Neural crest cell (in vitro differentiated cells): ENCODE results near the gene SPC24. TPM values are rescaled to one million over a fixed set of nuclear protein-coding genes. Genes with fewer than 3 reads are reported as not detected.
"Not testable (repeated sequence)": the region's sequence is repeated elsewhere in the genome, so short reads cannot be mapped to it uniquely, and the experiment has no call there.

Source experiments
- DNase-seq: peaks from one replicate; pipeline ENCODE4 v3.0.0; 2021; ENCODE audit warnings: low read depth, mixed read lengths, low spot score
- H3K27ac Mint-ChIP-seq: one replicate; pipeline ENCODE4 v1.8.0; 2021; ENCODE audit warnings: mild to moderate bottlenecking, mixed read lengths; ENCODE audit not compliant: unreplicated experiment
- H3K27me3 Mint-ChIP-seq: 2 replicates; pipeline ENCODE4 v1.8.0; 2021; ENCODE audit warnings: low read depth, mild to moderate bottlenecking, mixed read lengths
- H3K36me3 Mint-ChIP-seq: 2 replicates; pipeline ENCODE4 v1.8.0; 2021; ENCODE audit warnings: low read depth, mild to moderate bottlenecking, mixed read lengths
- H3K4me1 Mint-ChIP-seq: 2 replicates; pipeline ENCODE4 v1.8.0; 2021; ENCODE audit warnings: mixed read lengths
- H3K4me3 Mint-ChIP-seq: one replicate; pipeline ENCODE4 v1.8.0; 2021; ENCODE audit warnings: mild to moderate bottlenecking, mixed read lengths
- H3K9me3 Mint-ChIP-seq: 2 replicates; pipeline ENCODE4 v1.8.0; 2021; ENCODE audit warnings: mixed read lengths
- total RNA-seq: library from RNA; stranded (reverse); gene quantifications from 2 replicates; pipeline ENCODE4 v1.2.1, GENCODE V29; 2021
- TF ChIP-seq, protein P1 (sequence below): fragments of 200-600 bp; sonication (generic); conservative IDR thresholded peaks from 2 replicates; pipeline ENCODE4 v1.5.0; 2021; ENCODE audit warnings: antibody characterized with exemption, mild to moderate bottlenecking

Gene SPC24
- total RNA-seq, 1 donor from 2014 or later = 67.0 TPM

DNA sequence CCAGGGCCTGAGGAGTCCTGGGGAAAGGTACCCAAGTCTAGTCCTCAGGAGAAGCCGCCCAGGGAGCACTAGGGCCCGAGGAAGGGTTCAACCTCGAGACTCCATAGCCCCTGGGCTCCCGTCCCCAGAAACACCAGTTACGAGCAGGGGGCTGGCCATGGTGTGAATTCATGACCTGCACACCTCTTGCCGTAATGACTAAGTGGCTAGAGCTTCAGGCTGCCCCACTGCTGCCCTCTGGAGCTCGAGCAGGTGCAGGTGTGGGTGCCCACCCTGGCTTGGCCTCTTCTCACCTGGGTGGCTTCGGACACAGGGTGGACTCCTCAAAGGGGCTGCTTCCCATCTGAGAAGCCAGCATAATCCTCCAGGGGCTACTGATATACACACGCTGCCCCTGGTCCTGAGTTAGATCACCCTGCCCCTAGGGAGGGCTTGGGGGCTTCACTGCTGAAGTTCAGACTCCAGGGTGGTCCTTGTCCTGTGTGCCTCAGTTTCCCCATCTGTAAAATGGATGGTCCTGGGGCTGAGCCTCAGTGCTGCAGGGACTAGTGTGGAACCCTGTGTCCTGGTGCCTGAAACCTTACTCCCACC lies 13.6 kb downstream of the SPC24 start:
- Mint-ChIP-seq H3K4me1 (peaks cover 25% of the 10 kb centered on the region), H3K36me3 (peaks cover 8% of the 10 kb centered on the region), H3K9me3 (no peaks in the 10 kb centered on the region), H3K27ac (no peak overlapping the region), H3K27me3 (peaks cover 12% of the 10 kb centered on the region), H3K4me3 (peak overlapping the region; percentile 31)
- TF ChIP-seq, protein P1, sequence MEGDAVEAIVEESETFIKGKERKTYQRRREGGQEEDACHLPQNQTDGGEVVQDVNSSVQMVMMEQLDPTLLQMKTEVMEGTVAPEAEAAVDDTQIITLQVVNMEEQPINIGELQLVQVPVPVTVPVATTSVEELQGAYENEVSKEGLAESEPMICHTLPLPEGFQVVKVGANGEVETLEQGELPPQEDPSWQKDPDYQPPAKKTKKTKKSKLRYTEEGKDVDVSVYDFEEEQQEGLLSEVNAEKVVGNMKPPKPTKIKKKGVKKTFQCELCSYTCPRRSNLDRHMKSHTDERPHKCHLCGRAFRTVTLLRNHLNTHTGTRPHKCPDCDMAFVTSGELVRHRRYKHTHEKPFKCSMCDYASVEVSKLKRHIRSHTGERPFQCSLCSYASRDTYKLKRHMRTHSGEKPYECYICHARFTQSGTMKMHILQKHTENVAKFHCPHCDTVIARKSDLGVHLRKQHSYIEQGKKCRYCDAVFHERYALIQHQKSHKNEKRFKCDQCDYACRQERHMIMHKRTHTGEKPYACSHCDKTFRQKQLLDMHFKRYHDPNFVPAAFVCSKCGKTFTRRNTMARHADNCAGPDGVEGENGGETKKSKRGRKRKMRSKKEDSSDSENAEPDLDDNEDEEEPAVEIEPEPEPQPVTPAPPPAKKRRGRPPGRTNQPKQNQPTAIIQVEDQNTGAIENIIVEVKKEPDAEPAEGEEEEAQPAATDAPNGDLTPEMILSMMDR = no peak
- DNase-seq = no peak

DNA sequence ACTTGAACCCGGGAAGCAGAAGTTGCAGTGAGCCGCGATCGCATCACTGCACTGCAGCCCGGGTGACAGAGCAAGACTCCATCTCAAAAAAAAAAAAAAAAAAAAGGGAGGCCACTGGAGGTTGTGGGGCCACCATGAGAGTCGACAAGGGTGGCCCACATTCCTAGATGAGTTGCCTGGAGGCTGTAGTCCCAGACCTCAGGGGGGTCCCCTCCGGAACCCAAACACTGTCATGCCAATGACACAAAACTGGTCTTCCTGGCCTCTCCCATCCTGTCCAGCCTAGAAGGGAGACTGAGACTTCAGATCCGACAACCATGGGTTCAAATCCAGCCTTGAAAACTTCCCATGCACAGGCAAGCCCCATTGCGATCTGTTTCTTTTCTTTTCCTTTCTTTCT lies 14.7 kb downstream of the SPC24 start:
- Mint-ChIP-seq H3K9me3 (no peaks in the 10 kb centered on the region), H3K27me3 (peaks cover 19% of the 10 kb centered on the region), H3K4me3 (no peak overlapping the region), H3K36me3 (peaks cover 5% of the 10 kb centered on the region), H3K27ac (no peak overlapping the region), H3K4me1 (peaks cover 32% of the 10 kb centered on the region)
- TF ChIP-seq, protein P1 = no peak
- no peak for DNase-seq

DNA sequence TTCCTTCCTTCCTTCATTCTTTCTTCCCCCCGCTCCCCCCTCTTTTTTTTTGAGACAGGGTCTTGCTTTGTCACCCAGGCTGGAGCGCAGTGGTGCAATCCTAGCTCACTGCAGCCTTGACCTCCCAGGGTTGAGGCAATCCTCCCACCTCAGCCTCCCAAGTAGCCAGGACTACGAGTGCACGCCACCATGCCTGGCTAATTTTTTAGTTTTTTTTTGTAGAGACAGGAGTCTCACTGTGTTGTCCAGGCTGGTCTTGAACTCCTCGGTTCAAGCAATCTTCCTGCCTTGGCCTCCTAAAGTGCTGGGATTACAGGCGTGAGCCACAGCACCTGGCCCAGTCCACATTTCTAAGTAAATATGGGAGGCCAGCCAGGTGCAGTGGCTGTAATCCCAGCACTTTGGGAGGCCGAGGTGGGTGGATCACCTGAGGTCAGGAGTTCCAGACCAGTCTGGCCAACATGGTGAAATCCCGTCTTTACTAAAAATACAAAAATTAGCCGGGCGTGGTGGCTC lies 15.5 kb downstream of the SPC24 start:
- Mint-ChIP-seq H3K4me1 (peaks cover 33% of the 10 kb centered on the region), H3K27me3 (peaks cover 20% of the 10 kb centered on the region), H3K4me3 (peak overlapping the region; percentile 19)
- not testable (repeated sequence) for DNase-seq, H3K9me3 Mint-ChIP-seq, H3K36me3 Mint-ChIP-seq, H3K27ac Mint-ChIP-seq

DNA sequence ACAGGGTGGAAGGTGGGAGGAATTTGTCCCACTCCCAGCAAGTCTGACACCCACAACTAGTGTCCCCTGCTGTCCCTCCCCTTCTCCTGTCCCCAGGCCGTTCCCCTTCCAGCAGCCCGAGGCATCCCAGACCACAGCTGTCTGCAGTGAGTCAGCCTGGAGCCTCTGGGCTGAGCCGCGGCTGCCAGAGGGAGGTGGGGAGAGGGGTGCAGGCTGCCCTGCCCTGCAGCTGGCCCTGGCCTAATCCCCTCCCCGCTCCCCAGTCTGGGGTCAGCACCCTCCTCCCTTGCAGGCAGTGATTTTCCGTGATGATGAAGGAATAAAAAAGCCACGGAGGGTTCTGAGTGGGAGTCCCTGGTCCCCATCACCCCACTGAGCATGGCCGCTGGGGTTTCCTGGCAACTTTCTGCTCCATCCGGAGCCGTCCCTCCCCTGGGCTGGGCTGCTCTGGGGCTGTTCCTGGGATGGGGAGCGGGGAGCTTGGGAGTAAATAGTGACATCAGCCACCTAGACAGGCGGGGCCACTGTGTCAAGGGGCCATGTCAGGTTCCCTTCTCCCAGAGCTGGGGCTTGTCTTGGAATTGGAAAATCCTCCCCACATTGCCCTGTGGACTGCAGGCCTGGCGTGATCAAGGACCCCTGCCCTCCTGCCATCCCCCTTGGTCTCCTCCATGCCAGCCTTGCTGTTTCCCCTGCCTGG lies 16.8 kb downstream of the SPC24 start:
- Mint-ChIP-seq H3K4me1 (peaks cover 33% of the 10 kb centered on the region), H3K9me3 (no peaks in the 10 kb centered on the region), H3K4me3 (peak overlapping the region; percentile 76), H3K27ac (peak overlapping the region; percentile 57), H3K27me3 (peaks cover 23% of the 10 kb centered on the region), H3K36me3 (peaks cover 3% of the 10 kb centered on the region)
- DNase-seq = no peak
- TF ChIP-seq, protein P1 = no peak

DNA sequence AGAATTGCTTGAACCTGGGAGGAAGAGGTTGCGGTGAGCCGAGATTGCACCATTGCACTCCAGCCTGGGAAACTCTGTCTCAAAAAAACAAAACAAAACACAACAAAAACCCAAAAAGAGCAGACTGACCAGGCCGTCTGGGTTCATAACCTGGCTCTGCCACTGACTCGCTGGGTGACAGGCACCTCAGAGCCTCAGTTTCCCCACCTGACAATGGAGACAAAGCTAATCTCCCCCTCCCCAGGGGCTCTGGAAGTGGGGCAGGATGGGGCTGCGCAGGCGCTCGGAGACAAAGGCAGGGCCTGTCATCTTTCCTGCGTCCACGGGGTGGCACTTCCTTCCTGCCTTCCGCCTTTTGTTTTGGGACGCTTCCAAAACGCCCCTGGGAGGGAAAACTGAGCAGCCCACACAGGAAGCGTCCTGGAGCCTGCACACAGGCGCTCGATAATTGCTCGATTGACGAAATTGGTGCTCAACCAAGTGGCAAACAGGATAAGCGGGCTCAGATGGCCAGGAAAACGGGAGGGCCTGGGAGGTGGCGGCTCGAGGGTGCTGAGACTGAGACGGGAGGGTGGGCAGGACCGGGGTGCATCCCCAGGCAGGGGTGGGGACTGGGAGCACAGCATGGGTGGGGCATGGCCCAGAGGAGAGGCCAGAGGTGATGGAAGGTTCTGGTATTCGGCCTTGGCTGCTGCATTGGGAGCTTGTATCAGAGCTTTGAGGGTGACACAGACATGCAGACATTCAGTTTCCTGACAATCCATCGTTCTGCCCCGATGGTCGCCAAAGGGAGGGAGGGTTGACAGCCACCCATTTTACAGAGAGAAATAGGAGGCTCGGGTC lies 17.8 kb downstream of the SPC24 start:
- peak overlapping the region; percentile 78 for H3K27ac Mint-ChIP-seq
- peak overlapping the region; percentile 87 for H3K4me3 Mint-ChIP-seq
- TF ChIP-seq, protein P1 = peak; percentile 75
- peaks cover 10% of the 10 kb centered on the region for H3K36me3 Mint-ChIP-seq
- peak; percentile 69 for DNase-seq
- H3K9me3 Mint-ChIP-seq = no peaks in the 10 kb centered on the region
- H3K4me1 Mint-ChIP-seq = peaks cover 24% of the 10 kb centered on the region
- peaks cover 26% of the 10 kb centered on the region for H3K27me3 Mint-ChIP-seq
